HG02938 (cell line): ENCODE measurements around the gene NINL.
A peak's percentile ranks its signal among the peaks of the same experiment; 100 is the strongest.
"Not testable (repeated sequence)": the region's sequence is repeated elsewhere in the genome, so short reads cannot be mapped to it uniquely, and the experiment has no call there.

Source experiments
- ATAC-seq: cut with Tn5 transposase; IDR thresholded peaks from one replicate; pipeline ENCODE4 v1.9.1; 2021; ENCODE audit warnings: mild to moderate bottlenecking, moderate library complexity; ENCODE audit not compliant: unreplicated experiment

The NINL gene

DNA sequence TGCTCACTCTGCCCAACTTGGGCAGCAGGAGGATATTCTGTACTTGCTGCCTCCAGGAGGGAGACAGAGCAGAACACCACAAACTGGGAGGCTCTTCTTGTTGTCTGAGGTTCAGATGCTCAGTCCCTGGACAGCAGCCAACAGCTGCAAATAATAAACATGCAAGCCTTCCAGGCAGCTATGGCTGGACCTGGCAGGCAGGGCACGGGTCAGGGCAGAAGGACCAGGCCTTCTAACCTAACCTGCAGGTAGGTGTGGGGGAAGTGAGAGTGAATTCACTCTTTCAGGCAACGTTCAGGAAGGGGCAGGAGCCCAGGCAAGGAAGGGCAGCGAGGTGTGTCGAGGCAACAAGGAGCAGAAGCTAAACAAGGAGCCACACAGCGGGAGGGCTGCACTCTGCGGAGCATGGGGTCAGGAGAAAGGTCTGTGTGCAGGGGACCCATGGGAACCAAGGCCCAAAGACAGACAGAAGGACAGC is 31.5 kb downstream of the NINL start:
- no peak for ATAC-seq

- no peak for ATAC-seq
Measured at GRCh38 chr20:25552977-25553376, 32.4 kb downstream of the NINL start.

DNA sequence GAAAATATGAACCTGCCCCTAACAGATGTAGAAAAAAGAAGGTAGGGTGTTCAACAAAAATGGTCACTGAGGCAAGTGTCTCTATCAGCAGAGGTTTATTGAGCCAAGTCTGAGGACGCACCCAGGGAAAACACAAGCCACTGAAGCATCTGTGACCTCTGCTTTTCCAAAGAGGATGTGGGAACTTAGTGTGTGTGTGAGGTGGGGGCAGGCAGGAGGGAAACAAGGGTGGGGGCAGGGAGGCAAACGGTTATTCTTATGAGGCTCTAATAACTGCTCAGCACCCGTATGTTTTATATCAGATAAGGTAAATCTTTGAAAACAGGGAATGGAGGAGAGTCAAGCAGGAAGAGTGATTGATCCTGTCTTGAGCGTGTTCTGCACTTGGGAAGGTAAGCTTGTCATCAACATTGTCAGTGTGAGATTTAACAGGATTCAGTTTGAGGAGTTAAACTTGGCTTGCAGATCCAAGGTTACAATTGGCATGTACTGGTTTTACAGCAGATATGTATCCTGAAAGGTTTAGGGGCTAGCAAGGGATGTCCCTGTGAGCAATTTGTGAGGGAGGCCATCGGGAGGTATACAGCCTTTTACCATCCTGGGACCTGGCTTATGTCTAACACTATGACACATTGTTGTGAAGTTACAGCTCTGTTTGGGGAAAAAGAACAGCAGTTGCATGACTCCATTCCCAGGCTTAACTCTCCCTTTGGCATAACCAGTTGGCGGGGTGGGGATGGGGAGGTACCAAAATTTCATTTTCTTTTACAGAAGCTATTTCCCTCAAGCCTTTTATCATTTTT is 33.7 kb downstream of the NINL start:
- ATAC-seq = no peak

GRCh38 chr20:25550645-25551337 is 34.5 kb downstream of the NINL start:
- not testable (repeated sequence) for ATAC-seq

- no peak for ATAC-seq
Measured at GRCh38 chr20:25549843-25550477, 35.4 kb downstream of the NINL start.

DNA sequence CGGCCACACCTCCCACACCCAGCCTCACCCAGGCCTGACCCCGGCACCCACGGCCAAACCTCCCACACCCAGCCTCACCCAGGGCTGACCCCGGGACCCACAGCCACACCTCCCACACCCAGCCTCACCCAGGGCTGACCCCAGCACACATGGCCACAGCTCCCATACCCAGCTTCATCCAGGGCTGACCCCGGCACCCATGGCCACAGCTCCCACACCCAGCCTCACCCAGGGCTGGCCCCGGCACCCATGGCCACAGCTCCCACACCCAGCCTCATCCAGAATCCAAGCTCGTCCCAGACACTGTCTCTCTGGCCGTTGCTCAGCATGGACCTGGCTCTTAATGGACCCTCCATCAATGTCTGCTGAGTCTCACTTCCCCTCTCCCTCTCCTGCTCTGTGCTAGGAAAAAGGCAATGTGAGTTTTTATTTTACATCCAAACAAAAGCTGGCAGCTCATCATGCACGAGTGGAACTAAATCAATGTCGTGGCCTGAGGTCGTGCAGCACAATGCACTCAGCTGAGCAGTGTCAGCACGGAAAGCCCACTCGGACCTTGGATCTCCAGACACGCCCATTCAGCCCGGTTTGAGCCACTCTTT is 36.1 kb downstream of the NINL start:
- ATAC-seq = no peak

GRCh38 chr20:25548613-25549086 is 36.7 kb downstream of the NINL start:
- no peak for ATAC-seq

- no peak for ATAC-seq
Measured at GRCh38 chr20:25547999-25548398, 37.3 kb downstream of the NINL start.

GRCh38 chr20:25547063-25547462 is 38.3 kb downstream of the NINL start:
- ATAC-seq = no peak

DNA sequence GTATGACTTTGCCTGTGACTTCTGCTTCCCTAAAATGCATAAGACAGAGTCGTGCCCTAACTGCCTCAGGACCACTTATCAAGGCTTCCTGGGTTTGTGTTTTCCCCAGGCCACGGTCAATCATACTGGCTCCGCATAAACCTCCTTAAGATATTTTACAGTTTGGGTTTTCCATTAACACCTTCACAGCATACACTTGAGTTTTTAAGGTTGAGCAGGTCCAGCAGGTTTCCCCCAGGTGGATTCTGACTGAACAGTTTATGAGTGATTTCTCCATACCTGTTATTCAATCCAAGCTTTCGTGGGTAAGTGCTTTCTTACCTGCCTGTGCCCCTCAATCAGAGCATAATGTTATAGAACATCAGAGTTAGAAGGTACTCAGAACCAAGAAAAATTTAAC is 39.3 kb downstream of the NINL start:
- no peak for ATAC-seq

DNA sequence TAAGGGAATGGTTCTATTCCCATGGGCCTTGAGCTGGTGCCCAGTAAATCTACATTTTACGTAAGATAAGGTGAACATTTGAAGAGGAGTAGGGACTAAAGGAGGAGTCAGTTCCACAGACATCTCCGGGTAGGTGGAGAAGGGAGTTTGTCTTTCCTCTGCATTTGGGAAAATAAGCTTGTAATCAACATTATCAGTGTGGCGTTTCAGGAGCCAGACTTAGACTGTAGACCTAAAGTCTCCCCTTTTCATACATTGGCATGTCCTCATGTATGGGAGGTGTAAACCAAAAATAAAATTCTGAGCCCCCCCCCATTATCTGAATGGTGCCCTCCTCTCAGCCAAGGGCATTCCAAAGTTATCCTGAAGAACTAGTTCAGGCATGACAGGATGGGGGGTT is 40.2 kb downstream of the NINL start:
- ATAC-seq = no peak

GRCh38 chr20:25544734-25545133 is 40.6 kb downstream of the NINL start:
- no peak for ATAC-seq

GRCh38 chr20:25544311-25544710 is 41.0 kb downstream of the NINL start:
- no peak for ATAC-seq

DNA sequence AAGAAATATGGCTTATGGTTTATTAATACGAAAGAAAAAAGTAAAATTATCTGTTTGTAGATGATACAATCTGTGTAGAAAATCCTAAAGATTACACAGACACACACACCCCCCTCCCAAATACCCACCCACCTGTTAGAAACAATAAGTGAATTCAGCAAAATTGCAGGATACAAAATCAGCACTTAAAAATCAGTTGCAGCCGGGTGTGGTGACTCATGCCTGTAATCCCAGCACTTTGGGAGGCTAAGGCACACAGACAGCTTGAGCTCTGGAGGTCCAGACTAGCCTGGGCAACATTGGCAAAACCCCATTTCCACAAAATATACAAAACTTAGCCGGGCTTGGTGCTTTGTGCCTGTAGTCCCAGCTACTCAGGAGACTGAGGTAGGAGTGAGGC is 42.3 kb downstream of the NINL start:
- no peak for ATAC-seq

GRCh38 chr20:25541676-25542075 is 43.7 kb downstream of the NINL start:
- ATAC-seq = no peak

- peak; percentile 60 for ATAC-seq
Measured at GRCh38 chr20:25539742-25540672, 45.3 kb downstream of the NINL start.

DNA sequence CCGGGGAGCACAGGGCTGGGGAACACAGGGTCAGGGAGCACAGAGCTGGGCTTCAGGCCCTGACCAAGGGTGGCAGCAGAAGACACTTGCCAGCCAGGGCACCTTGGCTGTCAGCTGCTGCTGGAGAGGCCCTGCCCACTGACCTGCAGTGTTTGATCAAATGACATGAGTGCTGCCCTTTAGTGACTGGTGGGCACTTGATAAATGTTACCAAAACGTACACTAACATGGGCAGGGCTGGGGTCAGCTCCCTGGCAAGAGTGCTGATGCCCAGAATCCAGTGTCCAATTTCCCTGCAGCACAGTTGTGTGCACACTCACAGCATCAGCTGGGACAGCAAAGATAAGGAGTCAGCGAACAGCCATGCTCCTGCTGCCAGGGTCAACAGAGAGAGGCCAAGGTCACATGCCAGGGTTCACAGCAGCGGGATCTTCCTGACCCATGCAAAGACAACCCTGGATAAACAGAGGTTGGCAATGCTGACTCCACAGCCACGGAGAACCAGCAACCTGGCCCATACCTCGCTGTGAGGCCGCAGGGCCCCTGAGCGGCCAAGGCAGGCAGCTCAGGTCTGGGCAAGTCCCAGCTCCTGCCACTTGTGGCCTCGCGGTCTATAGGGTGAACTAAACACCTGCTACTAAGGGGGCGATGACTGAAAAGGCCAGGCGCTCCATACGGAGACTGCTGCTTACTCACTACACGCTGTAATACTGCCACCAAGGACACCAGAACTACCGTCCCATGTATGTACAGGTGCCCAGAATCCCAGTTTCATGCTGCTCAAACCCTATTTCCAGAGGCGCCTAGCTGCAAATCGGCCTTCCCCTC is 46.3 kb downstream of the NINL start:
- no peak for ATAC-seq

DNA sequence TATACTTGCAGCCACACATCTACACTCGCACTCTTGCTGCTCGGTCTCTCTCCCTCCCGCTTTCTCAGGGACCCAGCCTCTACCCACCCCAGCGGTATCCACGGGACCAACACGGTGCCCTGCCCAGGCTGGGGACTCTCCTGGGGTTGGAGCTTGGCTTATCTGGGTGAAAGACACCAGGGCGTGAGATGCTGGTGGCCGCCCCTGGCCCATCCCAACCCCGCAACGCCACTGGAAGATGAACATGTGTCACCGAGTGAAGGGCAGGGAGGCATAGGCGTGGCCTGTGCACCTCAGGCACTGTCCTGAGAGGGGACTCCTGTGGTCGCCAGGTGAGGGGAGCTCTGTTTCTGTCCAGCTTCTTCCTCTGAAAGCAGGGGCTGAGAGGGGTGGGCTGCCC is 47.4 kb downstream of the NINL start:
- no peak for ATAC-seq

DNA sequence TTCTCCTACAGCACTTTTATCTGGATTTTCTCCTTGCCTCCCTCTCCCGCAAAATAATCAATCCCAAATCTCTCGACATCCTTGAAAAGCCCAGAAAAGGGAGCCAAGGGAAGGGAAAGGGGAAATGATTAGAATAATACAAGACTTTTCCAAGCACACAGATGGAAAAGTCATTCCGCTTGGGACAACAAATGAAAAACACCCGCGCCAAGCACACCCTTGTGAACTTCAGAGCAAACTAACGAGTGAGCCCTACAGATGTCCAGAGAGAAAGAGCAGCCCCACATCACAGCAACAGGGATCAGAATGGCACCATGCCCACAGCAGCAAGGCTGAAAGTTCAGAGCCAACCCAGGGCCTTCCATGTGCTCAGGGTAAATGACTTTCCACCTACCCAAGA is 49.6 kb downstream of the NINL start:
- no peak for ATAC-seq
